ENCODE measurements around the gene ABCB6.

GRCh38 chr2:219225350-219225749 is 6.6 kb upstream of the ABCB6 start:
- TF ChIP-seq POLR2AphosphoS5 (IDR thresholded peaks at IDR 0.05; ENCODE audit: insufficient read depth in 1 of 2, low read depth in 1 of 2) (no peak), CTCF (IDR thresholded peaks at IDR 0.05) (no peak)

Data from vagina (tissue), 2 donors.